ENCODE data around the gene NIT2. TPM values are rescaled to one million over a fixed set of nuclear protein-coding genes. Genes with fewer than 3 reads are reported as not detected.

The NIT2 gene
- total and polyA plus RNA-seq, 8 donors = 14.2 to 38.6 (median 17.5) TPM

GRCh38 chr3:100407977-100408532 is 73.5 kb downstream of the NIT2 start:
- no peak for TF ChIP-seq CTCF (IDR thresholded peaks at IDR 0.05)
- Histone ChIP-seq H3K27ac (no peak overlapping the region), H3K4me1 (no peaks in the 10 kb centered on the region), H3K27me3 (no peaks in the 10 kb centered on the region), H3K36me3 (no peaks in the 10 kb centered on the region), H3K9me3 (no peaks in the 10 kb centered on the region), H3K4me3 (no peak overlapping the region)
- intact Hi-C loops (cut with DNase I) = no loop called here
- DNase-seq (no peak), FAIRE-seq (no peak), ATAC-seq (no peak)
- WGBS, 2 donors = 95 to 100% methylated on average over 4 of the region's 4 CpGs

Other genes with a start within 250 kb of the NIT2 start
- gene FILIP1L, start 220.3 kb upstream of the NIT2 start, total RNA-seq = 10 to 100 TPM; 12.5 to 37.7 (median 15.8) TPM
- gene FILIP1L, start 220.3 kb upstream of the NIT2 start, polyA plus RNA-seq = 10 to 100 TPM; 13.6 to 19.0 TPM
- gene TBC1D23, start 73.8 kb upstream of the NIT2 start, total RNA-seq = 10 to 100 TPM; 19.5 to 31.3 (median 23.4) TPM
- 10 to 100 TPM; 10.9 to 15.1 TPM for gene TBC1D23, start 73.8 kb upstream of the NIT2 start, polyA plus RNA-seq
- 10 to 100 TPM; 16.5 to 26.3 (median 18.4) TPM for gene TOMM70, start 66.3 kb downstream of the NIT2 start, total RNA-seq
- 10 to 100 TPM in 1 of 2 donors, 1 to 10 TPM in 1; 8.4 to 13.1 TPM for gene TOMM70, start 66.3 kb downstream of the NIT2 start, polyA plus RNA-seq
- gene LNP1, start 66.8 kb downstream of the NIT2 start, total RNA-seq = 1 to 10 TPM; 1.1 to 2.4 (median 1.5) TPM
- 1 to 10 TPM; 1.1 to 2.3 TPM for gene LNP1, start 66.8 kb downstream of the NIT2 start, polyA plus RNA-seq
- 10 to 100 TPM in 2 of 6 donors, 1 to 10 TPM in 4; 5.0 to 15.1 (median 8.8) TPM for gene TMEM45A, start 157.9 kb downstream of the NIT2 start, total RNA-seq
- gene TMEM45A, start 157.9 kb downstream of the NIT2 start, polyA plus RNA-seq = 1 to 10 TPM; 4.2 to 9.3 TPM

Data from pancreas (tissue), 10 donors.